ENCODE measurements around the gene TFPT. TPM values are rescaled to one million over a fixed set of nuclear protein-coding genes. Genes with fewer than 3 reads are reported as not detected.

Gene TFPT
- total RNA-seq, 4 donors from 2014 or later = 11.1 to 20.4 (median 16.0) TPM

DNA sequence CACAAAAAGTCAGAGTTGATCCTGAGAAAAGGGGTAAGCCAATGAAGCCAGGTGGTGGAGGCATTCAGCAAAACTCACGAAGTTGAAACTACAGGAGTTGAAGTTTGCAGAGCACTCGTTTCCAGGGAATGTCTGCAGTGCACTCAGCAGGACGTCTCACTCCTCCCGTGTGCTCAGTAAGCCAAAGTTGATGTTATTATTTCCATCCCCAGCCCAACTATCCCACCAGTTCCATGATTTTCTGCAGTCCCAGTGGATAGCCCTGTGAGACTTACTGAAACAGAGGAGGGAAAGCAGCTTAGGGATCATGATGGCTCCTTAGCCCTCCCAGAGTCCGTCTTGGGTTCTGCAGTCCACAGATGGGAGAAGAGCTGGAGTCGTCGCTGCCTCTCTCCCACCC lies 34.4 kb downstream of the TFPT start, which contains the start of gene TARM1:
TARM1 (minus strand) TSS at position 334 of the 400 bp plus-strand sequence; CDS start at position 309, 25 bp downstream.
- intact Hi-C loops (cut with DNase I; ENCODE audit: low total_unique reads) = no loop called here
- no peak within 1 kb of the TSS for H3K4me3 ChIP-seq (ENCODE audit: low read depth, poor library complexity, severe bottlenecking)
- 74 to 83% methylated on average over 7 of the region's 7 CpGs for WGBS, 2 donors
- no peak for DNase-seq (ENCODE audit: low spot score in 2 of 2)
- no peak for TF ChIP-seq POLR2A (IDR thresholded peaks at IDR 0.05)
- TF ChIP-seq, protein P1, sequence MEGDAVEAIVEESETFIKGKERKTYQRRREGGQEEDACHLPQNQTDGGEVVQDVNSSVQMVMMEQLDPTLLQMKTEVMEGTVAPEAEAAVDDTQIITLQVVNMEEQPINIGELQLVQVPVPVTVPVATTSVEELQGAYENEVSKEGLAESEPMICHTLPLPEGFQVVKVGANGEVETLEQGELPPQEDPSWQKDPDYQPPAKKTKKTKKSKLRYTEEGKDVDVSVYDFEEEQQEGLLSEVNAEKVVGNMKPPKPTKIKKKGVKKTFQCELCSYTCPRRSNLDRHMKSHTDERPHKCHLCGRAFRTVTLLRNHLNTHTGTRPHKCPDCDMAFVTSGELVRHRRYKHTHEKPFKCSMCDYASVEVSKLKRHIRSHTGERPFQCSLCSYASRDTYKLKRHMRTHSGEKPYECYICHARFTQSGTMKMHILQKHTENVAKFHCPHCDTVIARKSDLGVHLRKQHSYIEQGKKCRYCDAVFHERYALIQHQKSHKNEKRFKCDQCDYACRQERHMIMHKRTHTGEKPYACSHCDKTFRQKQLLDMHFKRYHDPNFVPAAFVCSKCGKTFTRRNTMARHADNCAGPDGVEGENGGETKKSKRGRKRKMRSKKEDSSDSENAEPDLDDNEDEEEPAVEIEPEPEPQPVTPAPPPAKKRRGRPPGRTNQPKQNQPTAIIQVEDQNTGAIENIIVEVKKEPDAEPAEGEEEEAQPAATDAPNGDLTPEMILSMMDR (IDR thresholded peaks at IDR 0.05) = no peak

DNA sequence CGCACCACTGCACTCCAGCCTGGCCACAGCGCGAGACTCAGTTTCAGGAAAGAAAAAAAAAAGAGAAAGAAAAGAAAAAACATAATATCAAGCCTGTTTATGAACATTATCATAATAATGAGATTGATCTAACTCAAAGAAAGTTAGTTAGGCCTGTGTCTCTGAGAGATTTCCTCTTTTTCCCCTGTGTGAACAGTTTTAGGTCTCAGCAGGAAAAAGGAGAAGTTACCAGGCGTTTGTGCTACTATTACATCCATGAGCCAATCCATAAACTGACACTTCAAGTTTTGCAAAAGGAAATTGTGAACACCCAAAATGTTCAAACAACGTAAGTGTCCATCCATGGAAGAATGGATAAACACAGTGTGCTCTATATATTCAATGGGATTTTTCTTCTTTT lies 38.1 kb downstream of the TFPT start:
- H3K4me3 ChIP-seq (ENCODE audit: low read depth, poor library complexity, severe bottlenecking) = no peak overlapping the region
- no peak for DNase-seq (ENCODE audit: low spot score in 2 of 2)
- WGBS, 2 donors = 75 to 80% methylated on average over 5 of the region's 5 CpGs
- TF ChIP-seq POLR2A (IDR thresholded peaks at IDR 0.05) = no peak
- TF ChIP-seq, protein P1 (IDR thresholded peaks at IDR 0.05) = no peak
- intact Hi-C loops (cut with DNase I; ENCODE audit: low total_unique reads) = no loop called here

DNA sequence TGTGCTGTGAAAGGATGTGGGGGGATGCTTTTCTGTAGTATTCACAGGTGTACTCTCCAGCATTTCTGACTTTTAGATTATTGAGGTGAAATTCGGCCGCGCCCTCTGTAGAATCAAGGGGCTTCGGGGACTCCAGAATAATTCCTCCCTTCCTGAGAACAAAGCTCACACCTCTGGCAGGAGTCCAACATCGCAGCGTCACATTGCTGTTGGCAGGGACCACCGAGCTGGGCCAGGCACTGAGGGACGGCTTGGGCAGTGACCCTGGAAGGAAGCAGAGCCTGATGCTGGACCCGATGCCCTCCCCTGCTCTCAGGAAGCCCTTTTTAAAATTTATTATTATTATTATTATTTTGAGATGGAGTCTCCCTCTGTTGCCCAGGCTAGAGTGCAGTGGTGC lies 40.6 kb downstream of the TFPT start:
- no peak for DNase-seq (ENCODE audit: low spot score in 2 of 2)
- TF ChIP-seq, protein P1 (IDR thresholded peaks at IDR 0.05) = no peak
- TF ChIP-seq POLR2A (IDR thresholded peaks at IDR 0.05) = no peak
- no peak overlapping the region for H3K4me3 ChIP-seq (ENCODE audit: low read depth, poor library complexity, severe bottlenecking)
- 80 to 82% methylated on average over 9 of the region's 9 CpGs for WGBS, 2 donors
- intact Hi-C loops (cut with DNase I; ENCODE audit: low total_unique reads) = no loop called here

DNA sequence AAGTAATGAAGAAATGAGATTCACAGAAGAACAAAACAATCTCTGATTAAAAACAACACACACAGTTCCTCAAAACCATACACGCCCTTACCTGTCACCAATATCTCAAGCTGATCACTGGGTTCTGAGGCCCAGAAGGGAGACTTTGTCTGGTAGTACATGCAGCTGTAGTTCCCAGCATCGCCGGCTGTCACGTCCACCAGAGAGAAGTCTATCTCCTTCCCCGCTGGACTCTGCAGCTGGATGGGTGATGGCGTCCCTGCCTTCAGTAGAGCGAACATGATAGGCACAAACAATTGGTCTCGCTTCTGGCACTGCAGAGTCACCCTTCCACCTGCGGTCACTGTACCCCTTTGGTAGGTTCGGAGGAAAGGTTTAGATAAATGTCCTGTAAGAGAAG lies 41.6 kb downstream of the TFPT start:
- TF ChIP-seq POLR2A (IDR thresholded peaks at IDR 0.05) = no peak
- TF ChIP-seq, protein P1 (IDR thresholded peaks at IDR 0.05) = no peak
- 83 to 92% methylated on average over 10 of the region's 10 CpGs for WGBS, 2 donors
- intact Hi-C loops (cut with DNase I; ENCODE audit: low total_unique reads) = no loop called here
- no peak for DNase-seq (ENCODE audit: low spot score in 2 of 2)
- H3K4me3 ChIP-seq (ENCODE audit: low read depth, poor library complexity, severe bottlenecking) = no peak overlapping the region

DNA sequence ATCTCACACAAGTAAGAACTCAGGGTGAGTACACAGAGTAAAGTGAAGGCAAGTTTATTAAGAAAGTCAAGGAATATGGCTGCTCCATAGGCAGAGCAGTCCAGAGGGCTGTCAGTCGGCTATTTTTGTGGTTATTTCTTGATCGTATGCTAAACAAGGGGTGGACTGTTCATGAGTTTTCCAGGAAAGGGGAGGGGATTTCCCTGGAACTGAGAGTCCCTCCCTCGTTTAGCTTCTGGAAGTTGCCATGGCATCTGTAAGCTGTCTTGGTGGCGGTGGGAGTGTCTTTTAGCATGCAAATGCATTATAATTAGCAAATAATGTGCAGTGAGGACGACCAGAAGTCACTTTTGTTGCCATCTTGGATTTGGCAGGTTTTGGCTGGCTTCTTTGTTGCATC lies 46.0 kb downstream of the TFPT start:
- TF ChIP-seq, protein P1 (IDR thresholded peaks at IDR 0.05) = no peak
- no peak for TF ChIP-seq POLR2A (IDR thresholded peaks at IDR 0.05)

More for the DNA sequence above, 46.0 kb downstream of the TFPT start:
- no peak overlapping the region for H3K4me3 ChIP-seq (ENCODE audit: low read depth, poor library complexity, severe bottlenecking)
- 57 to 65% methylated on average over 5 of the region's 5 CpGs for WGBS, 2 donors
- intact Hi-C loops (cut with DNase I; ENCODE audit: low total_unique reads) = no loop called here
- DNase-seq (ENCODE audit: low spot score in 2 of 2) = no peak
